ENCODE data around the gene TUBA3C.

TUBA3C gene

GRCh38 chr13:19172647-19173030 is 9.0 kb downstream of the TUBA3C start:
- ChIA-PET CTCF (no interaction called here), POLR2A (ENCODE audit: low non-redundant PET) (no interaction called here)
- H3K27ac ChIP-seq: no peak overlapping the region
- TF ChIP-seq, protein P1, sequence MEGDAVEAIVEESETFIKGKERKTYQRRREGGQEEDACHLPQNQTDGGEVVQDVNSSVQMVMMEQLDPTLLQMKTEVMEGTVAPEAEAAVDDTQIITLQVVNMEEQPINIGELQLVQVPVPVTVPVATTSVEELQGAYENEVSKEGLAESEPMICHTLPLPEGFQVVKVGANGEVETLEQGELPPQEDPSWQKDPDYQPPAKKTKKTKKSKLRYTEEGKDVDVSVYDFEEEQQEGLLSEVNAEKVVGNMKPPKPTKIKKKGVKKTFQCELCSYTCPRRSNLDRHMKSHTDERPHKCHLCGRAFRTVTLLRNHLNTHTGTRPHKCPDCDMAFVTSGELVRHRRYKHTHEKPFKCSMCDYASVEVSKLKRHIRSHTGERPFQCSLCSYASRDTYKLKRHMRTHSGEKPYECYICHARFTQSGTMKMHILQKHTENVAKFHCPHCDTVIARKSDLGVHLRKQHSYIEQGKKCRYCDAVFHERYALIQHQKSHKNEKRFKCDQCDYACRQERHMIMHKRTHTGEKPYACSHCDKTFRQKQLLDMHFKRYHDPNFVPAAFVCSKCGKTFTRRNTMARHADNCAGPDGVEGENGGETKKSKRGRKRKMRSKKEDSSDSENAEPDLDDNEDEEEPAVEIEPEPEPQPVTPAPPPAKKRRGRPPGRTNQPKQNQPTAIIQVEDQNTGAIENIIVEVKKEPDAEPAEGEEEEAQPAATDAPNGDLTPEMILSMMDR (conservative IDR thresholded peaks at IDR 0.05; ENCODE audit: low read depth): no peak
- no peak for DNase-seq (ENCODE audit: low spot score)

- TF ChIP-seq, protein P1 (conservative IDR thresholded peaks at IDR 0.05; ENCODE audit: low read depth): no peak
- DNase-seq (ENCODE audit: low spot score): no peak
- CTCF ChIA-PET: no interaction called here
- no peak overlapping the region for H3K27ac ChIP-seq
- POLR2A ChIA-PET (ENCODE audit: low non-redundant PET): no interaction called here
Observed at GRCh38 chr13:19172007-19172646, 9.5 kb downstream of the TUBA3C start.

DNA sequence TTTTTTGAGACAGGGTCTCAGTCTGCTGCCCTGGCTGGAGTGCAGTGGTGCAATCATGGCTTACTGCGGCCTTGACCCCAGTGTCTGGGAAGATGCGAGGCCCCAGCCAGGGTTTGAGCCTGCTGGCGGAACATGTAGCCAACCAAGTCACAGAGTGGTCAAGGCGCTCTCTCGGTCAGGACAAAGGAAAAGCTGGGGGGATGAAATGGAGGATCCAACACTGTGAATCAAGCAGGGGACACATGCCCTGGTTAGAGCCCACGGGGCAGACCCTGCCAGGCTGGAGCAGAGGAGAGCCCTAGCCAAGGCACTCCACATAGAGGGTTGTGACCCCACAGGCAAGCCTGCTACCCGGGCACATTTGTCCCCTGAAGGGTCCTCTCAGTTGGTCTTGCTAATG is 10.1 kb downstream of the TUBA3C start:
- ChIA-PET POLR2A (ENCODE audit: low non-redundant PET) (no interaction called here), CTCF (no interaction called here)
- H3K27ac ChIP-seq: no peak overlapping the region
- no peak for DNase-seq (ENCODE audit: low spot score)
- TF ChIP-seq, protein P1 (conservative IDR thresholded peaks at IDR 0.05; ENCODE audit: low read depth): no peak

DNA sequence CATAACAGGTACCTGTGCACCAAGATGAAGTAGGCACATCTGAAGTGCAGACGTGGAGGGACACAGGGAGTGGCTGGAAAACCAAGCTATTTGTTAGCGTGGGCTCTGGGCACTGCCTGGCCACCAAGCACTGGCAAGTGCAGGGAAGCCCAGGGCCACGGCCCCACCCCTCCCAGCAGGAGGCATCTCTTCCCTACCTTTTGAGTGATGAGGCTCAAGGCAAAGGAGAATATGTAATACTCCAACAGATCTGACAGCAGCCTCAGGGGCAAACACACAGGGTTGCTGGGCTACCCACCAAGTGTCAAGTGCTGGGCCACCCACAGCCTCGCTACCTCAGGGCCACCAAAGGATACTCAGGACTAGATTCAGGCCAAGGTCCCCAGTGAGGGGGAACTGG is 11.6 kb downstream of the TUBA3C start:
- POLR2A ChIA-PET (ENCODE audit: low non-redundant PET): no interaction called here
- H3K27ac ChIP-seq: no peak overlapping the region
- no peak for DNase-seq (ENCODE audit: low spot score)
- CTCF ChIA-PET: no interaction called here
- TF ChIP-seq, protein P1 (conservative IDR thresholded peaks at IDR 0.05; ENCODE audit: low read depth): no peak

DNA sequence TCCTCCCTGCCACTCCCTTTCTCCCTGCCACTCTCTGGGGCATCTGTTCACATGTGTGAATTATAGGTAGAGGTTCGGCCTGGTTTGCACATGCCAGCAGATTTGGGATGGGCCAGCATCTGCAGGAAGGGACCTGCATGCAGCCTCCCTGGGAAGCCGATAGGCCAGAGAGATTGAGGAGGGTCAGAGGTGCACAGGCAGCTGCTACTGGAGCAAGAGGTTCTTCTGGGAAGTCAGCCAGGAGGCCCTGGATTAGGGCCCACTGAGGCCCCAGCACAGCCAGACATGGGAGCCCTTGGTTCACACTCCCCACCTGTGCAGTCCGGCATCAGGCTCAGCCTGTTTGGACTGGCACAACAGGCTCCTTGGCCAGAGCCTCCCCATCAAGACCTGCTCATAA is 12.1 kb downstream of the TUBA3C start:
- TF ChIP-seq, protein P1 (conservative IDR thresholded peaks at IDR 0.05; ENCODE audit: low read depth): no peak
- H3K27ac ChIP-seq: no peak overlapping the region
- POLR2A ChIA-PET (ENCODE audit: low non-redundant PET): no interaction called here
- CTCF ChIA-PET: no interaction called here
- DNase-seq (ENCODE audit: low spot score): no peak

GRCh38 chr13:19161308-19161707 is 20.3 kb downstream of the TUBA3C start:
- no peak overlapping the region for H3K27ac ChIP-seq
- no peak for DNase-seq (ENCODE audit: low spot score)
- POLR2A ChIA-PET (ENCODE audit: low non-redundant PET): no interaction called here
- TF ChIP-seq, protein P1 (conservative IDR thresholded peaks at IDR 0.05; ENCODE audit: low read depth): no peak
- CTCF ChIA-PET: no interaction called here
